Kidney capillary endothelial cell (primary cell): ENCODE measurements around the gene SGCA.
A peak's percentile ranks its signal among the peaks of the same experiment; 100 is the strongest.

Experiments used
- DNase-seq: peaks from one replicate; pipeline ENCODE4 v3.0.0-alpha.2; 2018; ENCODE audit warnings: low spot score

SGCA gene

DNA sequence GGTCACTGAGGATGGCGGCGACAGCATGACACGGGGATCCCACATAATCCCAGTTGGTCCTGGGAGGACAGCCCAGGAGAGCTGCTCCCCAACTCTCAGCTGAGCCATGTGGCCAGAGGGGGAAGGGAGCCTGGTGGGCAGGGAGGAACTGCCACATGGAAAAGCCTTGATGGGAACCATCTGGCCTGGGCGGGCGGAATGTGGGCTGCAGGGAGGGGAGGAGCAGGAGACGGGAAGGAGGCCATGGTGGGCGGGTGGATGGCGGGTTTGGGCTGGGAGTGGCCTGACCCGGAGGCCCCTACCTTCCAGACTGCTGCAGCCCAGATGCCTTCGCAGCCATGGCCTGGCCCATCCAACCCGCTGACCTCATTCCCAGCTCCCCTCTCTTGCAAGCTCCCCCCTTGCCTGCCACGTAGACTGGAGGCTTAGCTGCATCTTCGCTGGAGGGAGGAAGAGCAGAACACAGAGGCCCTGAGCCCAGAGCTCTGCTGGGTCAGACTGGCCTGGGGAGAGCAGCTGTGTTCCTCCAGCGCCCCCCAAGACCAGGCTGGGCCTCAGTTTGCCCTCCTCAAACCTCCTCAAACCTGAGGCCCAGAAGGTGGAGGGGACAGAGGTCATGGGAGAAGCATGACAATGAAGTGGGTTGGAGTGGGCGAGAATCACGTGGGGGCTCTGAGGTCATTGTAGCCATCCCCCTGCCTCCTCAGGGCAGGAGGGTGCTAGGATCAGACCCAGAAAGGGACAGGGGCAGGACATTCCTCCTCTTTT, 43.9 kb downstream of the SGCA start:
- DNase-seq = no peak

DNA sequence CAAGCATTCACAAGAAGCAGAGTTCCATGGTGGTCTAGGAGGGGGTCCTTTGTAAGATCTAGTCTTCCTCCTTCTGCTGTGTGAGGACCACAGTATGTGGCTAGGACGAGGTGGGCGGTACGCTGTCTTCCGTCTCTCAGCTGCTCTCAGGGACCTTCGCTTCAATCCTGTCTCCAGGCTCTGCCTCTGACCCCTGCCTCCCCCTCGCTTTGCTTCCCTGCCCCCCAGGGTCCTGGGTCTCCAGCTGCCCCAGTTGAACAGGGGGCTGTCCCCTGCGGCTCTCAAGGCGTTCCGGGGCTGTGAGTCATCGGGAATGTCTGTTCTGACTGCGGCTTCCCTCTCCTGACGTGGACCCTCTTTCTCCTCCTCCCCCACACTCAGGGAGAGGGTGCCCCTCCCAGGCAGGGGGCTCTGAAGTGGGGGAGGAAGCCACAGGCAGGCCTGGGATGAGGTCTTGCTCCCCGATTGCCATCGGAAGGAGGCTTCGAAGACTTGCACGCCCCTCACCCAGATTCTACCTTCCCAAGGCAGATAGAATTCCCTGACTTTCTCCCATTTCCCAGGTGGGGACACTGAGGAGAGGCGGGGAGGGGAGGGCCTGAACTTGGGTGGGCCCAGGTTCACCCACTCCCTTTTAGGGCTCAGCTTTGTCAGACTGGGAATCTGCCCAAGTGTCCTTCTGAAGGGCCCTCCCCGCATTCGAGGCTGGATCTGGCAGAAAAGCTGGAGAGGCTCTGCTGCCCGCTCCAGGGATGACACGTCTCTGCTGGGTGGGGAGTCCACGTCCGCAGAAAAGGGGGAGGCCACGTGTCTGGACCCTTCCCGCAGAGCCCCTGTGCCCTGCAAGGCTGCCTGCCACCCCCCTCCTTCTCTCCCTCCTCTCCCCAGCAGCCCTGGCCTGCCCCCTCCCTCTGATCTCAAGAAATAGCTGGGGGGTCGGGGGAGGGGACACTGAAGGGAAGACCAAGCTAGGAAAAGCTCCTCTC, 44.7 kb downstream of the SGCA start:
- DNase-seq = peak; percentile 53

DNA sequence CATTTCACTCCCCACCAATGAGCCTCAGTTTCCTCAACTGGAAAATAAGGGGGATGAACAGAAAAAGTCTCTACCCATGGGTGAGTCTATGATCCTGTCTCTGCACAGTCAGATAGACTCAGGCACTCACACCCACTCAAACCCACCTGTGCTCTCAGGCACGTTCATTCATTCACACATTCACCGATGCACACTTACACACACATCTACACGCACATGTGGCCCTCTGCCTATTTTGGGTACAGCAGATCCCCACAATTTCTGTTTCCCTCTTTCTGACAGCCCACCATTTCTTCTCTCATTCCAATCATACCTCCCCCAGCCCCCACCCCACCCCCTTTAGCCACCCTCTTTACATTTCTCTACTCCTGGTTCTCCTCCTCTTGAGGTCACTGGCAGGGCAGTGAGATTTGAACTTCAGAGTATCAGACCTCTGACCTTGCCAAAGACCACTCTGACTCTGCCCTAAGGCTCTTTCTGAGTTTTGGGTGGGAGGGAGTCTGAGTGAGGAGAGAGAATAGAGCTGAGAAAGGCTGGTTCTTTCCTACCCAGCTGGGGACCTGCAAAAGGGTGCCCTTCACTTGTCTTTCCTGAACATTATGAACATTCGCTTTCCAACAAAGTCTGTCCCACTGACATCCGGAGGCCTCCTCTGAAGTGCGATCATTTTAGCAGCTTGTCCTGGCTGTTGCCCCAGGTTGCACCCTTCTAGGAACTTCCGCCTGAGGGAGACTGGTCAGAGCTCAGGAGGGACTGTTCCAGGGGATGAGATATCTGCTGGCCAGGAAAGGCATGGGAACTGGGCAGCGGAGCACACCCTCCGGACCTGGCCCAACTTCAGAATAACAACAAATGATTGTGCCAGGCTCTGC, 45.7 kb downstream of the SGCA start:
- DNase-seq = no peak

DNA sequence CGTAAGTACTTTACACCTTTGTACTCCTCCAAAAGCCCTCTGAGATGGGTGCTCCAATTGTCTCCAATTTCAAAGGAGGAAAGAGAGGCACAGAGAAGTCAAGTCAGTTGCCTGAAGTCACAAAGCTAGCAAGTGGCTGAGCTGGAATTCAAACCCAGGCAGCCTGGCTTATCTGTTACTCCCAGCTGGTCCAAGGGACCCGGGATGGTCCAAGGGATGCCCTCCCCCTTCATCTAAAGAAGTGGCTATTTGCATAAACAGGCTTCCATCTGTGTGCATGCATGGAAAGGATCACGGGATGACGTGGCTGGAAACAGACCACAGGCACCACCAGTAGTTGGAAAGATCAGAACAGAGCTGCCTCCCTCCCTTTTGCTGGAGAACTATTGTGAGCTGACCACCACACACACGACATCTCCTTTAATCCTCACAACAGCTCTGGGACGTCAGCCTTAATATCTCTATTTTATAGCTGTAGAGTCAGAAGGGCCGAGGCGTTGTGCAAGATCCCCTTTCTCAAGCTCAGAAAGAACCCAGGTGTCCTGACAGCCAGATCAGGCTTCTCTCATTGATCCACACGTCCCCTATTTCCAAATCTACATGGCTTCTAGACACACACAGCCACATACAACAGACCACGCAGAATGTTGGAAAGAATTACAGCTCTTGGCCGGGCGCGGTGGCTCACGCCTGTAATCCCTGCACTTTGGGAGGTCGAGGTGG, 46.5 kb downstream of the SGCA start:
- no peak for DNase-seq

DNA sequence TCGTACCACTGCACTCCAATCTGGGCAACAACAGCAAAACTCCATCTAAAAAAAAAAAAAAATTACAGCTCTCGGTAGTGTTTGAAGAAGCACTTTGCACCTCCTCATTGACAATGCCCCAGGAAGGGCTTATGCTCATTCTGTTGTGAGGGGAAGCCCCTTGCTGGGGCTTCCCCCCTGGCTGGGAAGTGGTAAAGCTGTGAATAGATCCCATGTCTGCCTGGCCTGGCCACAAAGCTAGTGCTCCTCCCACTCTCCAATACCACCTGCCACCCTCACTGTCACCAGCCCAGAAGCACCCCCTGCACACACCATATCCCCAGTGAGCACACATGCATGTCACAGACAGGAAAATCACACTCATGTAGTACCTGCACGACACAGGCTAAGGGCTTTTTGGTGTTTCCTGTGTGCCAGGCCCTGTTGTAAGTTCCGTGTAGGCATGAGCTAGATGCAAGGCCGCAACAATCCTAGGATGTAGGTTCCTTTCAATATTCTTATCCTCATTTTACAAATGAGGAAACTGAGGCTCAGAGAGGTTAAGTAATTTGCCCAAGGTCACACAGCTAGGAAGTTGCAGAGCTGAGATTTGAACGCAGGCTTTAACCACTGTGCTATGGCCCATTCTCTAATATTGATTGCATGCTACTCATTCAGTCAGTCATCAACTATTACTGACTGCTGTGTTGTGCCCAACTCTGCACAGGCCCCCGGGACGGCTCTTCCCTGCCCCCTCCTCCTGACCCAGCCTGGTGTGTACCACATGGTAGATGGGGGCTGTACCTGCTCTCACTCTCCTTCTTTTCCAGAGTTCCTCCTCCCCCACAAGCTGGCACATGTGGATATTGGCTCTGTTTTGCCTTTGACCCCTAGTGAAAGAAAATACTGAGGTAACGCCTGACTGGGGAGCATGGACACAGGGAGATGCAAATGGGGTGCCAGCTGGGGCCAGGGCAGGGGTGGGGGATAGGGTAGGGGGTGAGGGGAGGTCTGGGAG, 47.5 kb downstream of the SGCA start:
- DNase-seq = no peak

DNA sequence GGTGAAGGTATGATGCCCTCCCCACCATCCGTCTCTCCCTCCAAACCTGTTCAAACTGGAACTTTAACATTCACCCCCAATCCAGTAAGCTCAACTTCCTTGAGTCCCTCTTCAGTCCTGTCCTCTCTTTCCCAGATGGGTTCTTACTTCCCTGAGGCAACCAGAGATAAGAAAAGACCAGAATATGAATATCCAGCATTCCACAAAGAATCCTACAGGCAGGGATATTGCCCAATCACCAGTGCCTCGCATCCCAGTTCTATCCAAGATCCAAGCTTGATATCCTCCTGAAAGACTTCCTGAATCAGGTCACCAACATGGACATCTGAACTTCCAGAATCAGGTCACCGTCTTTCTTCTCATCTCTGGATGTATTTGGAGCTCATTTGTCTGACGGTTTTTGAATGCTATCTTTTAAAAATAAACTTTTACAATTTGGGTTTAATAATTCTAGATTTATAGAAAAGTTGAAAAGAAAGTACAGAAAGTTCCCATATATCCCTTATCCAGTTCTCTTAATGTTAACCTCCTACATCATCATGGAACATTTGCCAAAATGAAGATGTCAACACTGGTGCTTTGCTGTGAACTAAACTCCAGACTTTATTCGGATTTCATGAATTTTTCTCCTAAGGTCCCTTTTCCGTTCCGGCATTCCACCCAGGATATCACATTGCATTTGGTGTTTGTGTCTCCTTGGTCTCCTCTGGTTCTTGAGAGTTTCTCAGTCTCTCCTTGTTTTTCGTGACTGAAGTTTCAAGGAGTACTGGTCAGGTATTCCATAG, 49.4 kb downstream of the SGCA start:
- no peak for DNase-seq

DNA sequence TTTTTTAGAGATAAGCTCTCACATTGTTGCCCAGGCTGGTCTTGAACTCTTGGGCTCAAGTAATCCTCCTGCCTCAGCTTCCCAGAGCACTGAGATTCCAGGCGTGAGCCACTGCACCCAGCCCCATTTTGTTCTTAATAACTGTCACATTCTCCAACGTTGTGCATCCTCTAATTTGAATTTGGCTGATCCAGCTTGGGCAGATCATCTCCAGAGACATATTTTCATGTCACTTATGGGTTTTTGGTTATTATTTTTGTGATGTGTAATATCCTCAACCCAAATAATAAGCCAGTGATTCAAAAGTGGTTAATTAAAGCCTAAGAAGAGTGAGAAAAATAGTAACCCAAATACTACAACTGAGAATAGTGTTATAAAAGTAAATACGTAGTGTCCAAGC, 51.8 kb downstream of the SGCA start:
- DNase-seq = no peak

DNA sequence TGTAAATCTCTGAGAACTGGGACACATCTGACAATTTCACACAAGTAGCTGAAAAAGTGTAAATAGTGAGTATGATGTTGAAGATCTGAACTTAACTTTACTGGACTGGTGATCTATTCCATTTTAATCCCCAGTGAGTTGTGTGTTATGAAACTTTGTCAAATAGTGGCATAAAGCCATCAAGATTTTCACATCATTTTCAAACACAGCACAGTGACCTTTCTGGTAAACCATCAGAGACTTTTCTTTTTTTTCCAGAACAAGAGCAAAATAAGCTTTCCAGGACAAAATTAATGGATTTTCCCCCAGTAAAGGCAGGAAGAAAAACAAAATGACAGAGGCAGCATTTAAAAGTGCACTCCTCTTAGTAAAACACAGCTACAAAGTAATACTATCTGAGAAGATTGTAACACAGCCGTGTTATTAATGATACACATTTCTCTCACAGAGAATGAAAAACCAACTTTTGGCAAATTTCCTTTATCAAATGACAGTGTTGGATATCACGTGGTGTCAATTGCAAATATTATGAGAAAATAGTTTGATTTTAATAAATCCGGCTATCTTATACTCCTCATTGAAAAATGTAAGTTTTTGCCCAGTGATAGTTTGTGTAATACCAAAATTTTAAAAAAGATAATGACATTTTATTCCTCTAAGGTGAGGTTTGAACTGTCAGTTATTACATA, 52.4 kb downstream of the SGCA start:
- no peak for DNase-seq

DNA sequence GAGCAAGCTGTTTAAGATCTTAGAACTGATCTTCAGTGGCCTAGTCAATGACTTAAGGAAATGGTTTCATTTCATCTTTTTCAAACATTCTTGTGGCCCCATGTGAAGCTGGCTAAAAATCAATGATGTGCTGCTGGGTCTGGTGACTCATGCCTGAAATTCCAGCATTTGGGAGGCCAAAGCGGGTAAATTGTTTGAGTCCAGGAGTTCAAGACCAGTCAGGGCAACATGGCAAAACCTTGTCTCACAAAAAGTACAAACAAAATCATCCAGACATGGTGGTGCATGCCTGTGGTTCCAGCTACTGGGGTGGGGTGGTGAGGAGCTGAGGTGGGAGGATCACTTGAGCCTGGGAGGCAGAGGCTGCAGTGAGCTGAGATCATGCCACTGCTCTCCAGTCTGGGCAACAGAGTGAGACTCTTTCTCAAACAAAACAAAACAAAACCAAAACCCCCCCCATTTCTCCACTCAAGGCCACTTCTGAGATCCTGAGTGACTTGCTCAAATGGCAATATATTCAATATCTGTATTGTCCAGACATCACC, 53.0 kb downstream of the SGCA start:
- no peak for DNase-seq

DNA sequence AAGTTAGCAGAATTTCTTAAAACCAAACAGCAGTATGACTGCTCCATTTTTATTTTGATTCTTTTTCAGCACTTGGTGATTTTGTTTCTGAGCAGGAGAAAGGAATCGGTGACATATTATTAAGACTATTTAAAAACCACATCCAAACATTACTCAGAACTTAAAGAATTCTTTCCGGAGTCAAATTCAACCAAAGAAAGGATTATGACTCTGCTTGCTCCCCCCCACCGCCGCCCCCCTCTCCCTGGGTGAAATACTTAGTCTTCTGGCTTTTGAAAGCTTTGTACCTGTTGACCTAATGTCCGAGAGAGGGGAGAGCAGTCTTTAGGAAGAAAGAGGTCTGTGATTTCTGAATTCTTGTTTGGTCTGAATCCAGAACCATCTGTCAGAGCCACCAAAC, 53.5 kb downstream of the SGCA start:
- DNase-seq = no peak

DNA sequence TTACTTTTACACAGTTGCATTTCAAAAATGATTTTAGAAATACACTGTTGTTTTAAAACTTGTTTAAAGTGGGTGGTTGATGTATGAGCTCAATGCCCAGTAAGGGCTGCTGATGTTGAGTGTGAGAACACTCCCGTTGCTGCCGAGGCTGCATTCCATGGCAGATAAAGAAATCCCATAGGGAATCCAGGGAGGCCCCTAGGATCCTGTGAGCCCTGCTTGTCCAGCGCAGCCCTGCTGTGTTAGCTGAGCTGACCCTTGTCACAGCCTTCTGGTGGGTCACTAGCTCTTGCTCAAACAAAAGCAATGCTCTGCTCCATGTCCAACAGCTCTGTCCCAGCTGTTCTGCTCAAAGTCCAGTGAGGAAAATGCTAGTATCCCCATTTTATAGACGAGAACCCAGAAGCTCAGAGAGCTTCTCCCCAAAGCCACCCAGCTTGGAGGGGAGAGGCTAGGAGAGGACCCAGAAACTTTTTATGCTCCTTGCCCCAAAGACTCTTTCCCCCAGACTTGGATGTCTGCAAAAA, 54.2 kb downstream of the SGCA start:
- no peak for DNase-seq

DNA sequence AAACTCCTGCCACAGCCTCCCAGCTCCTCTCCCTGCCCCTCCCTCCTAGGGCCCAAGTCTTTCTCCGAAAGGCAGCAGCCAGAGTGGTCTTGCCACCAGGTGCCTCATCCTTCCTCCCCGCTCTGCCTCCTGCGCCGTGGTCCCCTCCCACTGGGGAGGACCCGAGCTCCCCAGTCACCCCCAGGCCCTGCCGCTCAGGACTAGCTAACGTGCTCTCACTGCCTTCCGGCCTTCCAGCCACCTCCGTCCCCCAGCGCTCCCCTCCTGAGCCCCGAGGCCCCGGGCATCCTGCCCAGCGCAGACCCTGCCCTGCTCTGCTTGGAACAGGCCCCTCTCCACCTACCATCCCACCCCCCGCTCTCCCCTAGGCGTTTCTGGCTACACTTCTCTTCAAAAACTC, 55.0 kb downstream of the SGCA start:
- DNase-seq = no peak

DNA sequence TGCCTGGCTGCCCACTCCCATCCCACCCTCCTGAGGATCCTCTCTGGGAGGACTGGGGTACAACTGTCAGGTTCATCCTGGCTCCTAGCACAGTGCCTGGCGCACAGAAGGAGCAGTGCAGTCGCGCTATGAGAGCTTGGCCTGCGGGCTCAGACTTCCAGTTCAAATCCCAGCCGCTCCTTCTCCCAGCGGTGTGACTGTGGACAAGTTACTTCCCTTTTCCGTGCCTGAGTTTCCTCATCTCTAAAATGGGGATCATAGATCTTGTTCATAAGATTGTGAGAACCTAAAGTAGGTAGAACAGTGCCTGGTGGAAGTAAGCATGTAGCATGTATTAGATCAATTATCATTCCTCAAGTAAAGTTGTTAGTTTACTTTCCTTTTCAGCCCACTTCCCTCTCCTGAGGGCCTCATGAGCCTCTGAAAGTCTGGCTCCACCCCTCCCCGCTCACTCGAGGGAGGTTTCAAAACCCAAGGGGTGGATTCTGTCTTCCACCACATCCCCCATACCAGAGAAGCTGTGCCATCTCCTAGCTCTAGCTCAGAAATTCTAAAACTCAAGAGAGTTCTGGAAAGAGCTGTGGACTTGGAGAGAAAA, 55.6 kb downstream of the SGCA start:
- DNase-seq = no peak

DNA sequence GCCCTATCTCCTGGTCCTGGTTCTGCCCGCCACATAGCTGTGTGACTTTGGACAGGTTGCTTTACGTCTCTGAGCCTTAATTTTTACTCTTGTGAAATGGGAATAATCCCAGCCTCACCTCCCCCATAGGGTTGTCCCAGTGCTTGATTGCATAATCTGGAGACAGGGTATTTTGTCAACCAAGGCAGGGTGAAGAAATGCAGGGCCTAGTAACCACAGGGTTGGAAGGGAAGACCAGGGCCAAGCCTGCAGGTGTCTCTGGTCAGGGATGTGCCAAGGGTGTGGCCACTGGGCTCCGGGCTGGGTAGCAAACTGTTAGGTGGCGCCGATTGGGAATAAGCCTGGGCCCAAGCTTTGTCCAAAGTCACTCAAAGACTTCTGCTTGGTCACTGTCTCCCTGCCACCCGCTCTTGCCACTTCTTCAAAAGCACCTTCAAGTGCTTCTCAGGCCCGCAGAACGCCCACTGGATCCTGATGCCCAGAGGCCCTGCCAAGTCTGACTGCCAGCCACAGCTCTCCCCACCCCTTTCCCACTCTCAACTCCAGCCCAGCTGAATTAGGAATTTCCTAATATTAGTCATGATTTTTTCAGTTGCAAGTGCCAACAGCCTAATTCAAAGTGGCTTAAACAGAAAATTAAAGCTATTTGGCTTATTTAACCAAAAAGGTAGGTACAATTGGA, 56.2 kb downstream of the SGCA start:
- no peak for DNase-seq

DNA sequence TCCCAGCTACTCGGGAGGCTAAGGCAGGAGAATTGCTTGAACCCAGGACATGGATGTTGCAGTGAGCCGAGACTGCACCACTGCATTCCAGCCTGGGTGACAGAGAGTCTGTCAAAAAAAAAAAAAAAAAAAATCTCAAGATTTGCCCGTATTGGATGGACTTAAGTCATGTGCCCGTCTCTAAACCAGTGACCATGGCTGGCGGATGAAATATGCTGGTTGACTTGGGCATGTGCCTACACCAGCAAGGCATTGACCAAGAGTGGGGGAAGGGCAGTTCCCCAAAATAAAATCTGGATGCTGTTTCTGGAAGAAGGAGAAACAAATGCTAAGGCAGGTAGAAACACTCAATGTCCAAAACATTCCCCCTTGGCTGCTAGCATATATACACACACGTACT, 57.1 kb downstream of the SGCA start:
- DNase-seq = no peak
